NT2/D1 (cell line): ENCODE data around the gene MB21D2.

Experiments
- SUZ12 ChIP-seq: IDR thresholded peaks from 2 replicates; pipeline ENCODE4 v1.6.1; 2011; ENCODE audit not compliant: insufficient read length, insufficient read depth; ENCODE audit errors: extremely low read depth
- YY1 ChIP-seq: IDR thresholded peaks from 2 replicates; pipeline ENCODE4 v1.6.1; 2011; ENCODE audit not compliant: insufficient read length, insufficient read depth
- ZNF274 ChIP-seq: IDR thresholded peaks from 2 replicates; pipeline ENCODE4 v1.6.1; 2011; ENCODE audit warnings: mild to moderate bottlenecking, low read depth, low read length

- TF ChIP-seq ZNF274 (no peak), YY1 (no peak), SUZ12 (no peak)
Observed at GRCh38 chr3:192881159-192881786, 36.4 kb downstream of the MB21D2 start.
